ENCODE data around the gene SMARCAD1. TPM values are rescaled to one million over a fixed set of nuclear protein-coding genes. Genes with fewer than 3 reads are reported as not detected.

SMARCAD1 gene
- total RNA-seq, result 83.3 TPM

GRCh38 chr4:94207469-94208224, at the start of gene SMARCAD1:
Gene SMARCAD1, plus strand, starts transcription at chr4:94207865. Its CDS starts 530 bp downstream, at chr4:94208395.

Other genes starting within 250 kb of the SMARCAD1 start
- 3.9 TPM for gene HPGDS, start 135.0 kb downstream of the SMARCAD1 start, total RNA-seq
- gene PDLIM5, start 244.1 kb downstream of the SMARCAD1 start, total RNA-seq, result 77.7 TPM

Measured in diencephalon (tissue), 1 donor.